K562 (cell line): ENCODE results near the gene TCF7. TPM values are rescaled to one million over a fixed set of nuclear protein-coding genes. Genes with fewer than 3 reads are reported as not detected.

Experiments used
- EGR1 ChIP-seq: fragments of 450-650 bp; conservative IDR thresholded peaks from 2 replicates; pipeline ENCODE4 v1.6.1; 2017; ENCODE audit warnings: mild to moderate bottlenecking
- HIVEP1 ChIP-seq: fragments of 250-450 bp; sonication (Bioruptor Pico); IDR thresholded peaks from 2 replicates; pipeline ENCODE4 v1.4.0; 2020; ENCODE audit warnings: mild to moderate bottlenecking
- RB1 ChIP-seq: fragments of 450-650 bp; IDR thresholded peaks from 2 replicates; pipeline ENCODE4 v1.6.1; 2017; ENCODE audit warnings: low read depth, mild to moderate bottlenecking
- TAF1 ChIP-seq: IDR thresholded peaks from 2 replicates; pipeline ENCODE4 v1.6.1; 2011; ENCODE audit warnings: mild to moderate bottlenecking, low read length, moderate library complexity; ENCODE audit not compliant: insufficient read depth, control insufficient read depth, severe bottlenecking; ENCODE audit errors: extremely low read depth
- TRIM25 ChIP-seq: fragments of 450-650 bp; IDR thresholded peaks from 2 replicates; pipeline ENCODE4 v1.7.0; 2016; ENCODE audit warnings: borderline replicate concordance
- ZBTB17 ChIP-seq: fragments of 450-650 bp; formaldehyde crosslinking; IDR thresholded peaks from 2 replicates; pipeline ENCODE4 v1.4.0; 2020; ENCODE audit warnings: mild to moderate bottlenecking
- ZBTB33 ChIP-seq: sonication (generic); formaldehyde crosslinking; IDR thresholded peaks from 2 replicates; pipeline ENCODE4 v1.8.1; 2023; ENCODE audit warnings: mild to moderate bottlenecking, missing genetic modification reagents
- ZFX ChIP-seq: sonication (generic); formaldehyde crosslinking; IDR thresholded peaks from 2 replicates; pipeline ENCODE4 v1.8.0; 2022; ENCODE audit warnings: mild to moderate bottlenecking, missing genetic modification reagents, moderate library complexity
- polyA plus RNA-seq, 8 experiments: library from polyadenylated mRNA; depleted of rRNA in 4 of 8; stranded (reverse) in 5 of 8; unstranded in 3 of 8; fragments of >200 nt; fragmentation: Nextera tagmentation in 2 of 8; fragmentation: Illumina TruSeq in 1 of 8; extraction: Ambion mirVana in 2 of 8; extraction: Trizol in 1 of 8; gene quantifications; 2 replicates each; pipeline versions ENCODE4 v1.2.1 to v1.2.3, GENCODE V29; 2011 to 2014; ENCODE audit warnings: inconsistent platforms in 1 of 8, missing spikeins in 1 of 8
- total RNA-seq, 7 experiments: library from RNA; depleted of rRNA in 6 of 7; stranded (reverse); fragments of >200 nt in 6 of 7; fragmentation: Illumina TruSeq in 2 of 7; extraction: Trizol in 2 of 7; gene quantifications; 2 replicates each; pipeline versions ENCODE4 v1.2.1 to v1.2.3, GENCODE V29; 2011 to 2021; ENCODE audit warnings: low replicate concordance in 1 of 7
- TF ChIP-seq, protein P1 (sequence below): fragments of 200-800 bp; sonication (Bioruptor generic); IDR thresholded peaks from 2 replicates; pipeline ENCODE4 v1.6.1; 2017; ENCODE audit warnings: missing genetic modification characterization, missing compliant biosample characterization
- TF ChIP-seq, protein P2 (sequence below): fragments of 450-650 bp; IDR thresholded peaks from 2 replicates; pipeline ENCODE4 v1.6.1; 2016

TCF7 gene
- total and polyA plus RNA-seq, 9 of the 15 experiments (the other 6 are each of a cell fraction or from before 2014, with no cell fraction given), result 1.6 to 14.9 (median 4.2) TPM

GRCh38 chr5:134113902-134114875 is at the start of gene TCF7 (continued):
- TF ChIP-seq ZBTB33 (CRISPR knock-in tag) (peak; percentile 58; the same call in 1 of the 2 replicates), ZFX (CRISPR knock-in tag) (0 out of 2 replicates have a peak, but pooled peaks have one; percentile 21), TAF1 (peak; percentile 15), HIVEP1 (CRISPR knock-in tag) (no peak), RB1 (peak; percentile 56; the same call in 1 of the 2 replicates), EGR1 (0 out of 2 replicates have a peak, but pooled peaks have one; percentile 23), ZBTB17 (0 out of 2 replicates have a peak, but pooled peaks have one; percentile 29), TRIM25 (no peak)
- TF ChIP-seq, protein P1, sequence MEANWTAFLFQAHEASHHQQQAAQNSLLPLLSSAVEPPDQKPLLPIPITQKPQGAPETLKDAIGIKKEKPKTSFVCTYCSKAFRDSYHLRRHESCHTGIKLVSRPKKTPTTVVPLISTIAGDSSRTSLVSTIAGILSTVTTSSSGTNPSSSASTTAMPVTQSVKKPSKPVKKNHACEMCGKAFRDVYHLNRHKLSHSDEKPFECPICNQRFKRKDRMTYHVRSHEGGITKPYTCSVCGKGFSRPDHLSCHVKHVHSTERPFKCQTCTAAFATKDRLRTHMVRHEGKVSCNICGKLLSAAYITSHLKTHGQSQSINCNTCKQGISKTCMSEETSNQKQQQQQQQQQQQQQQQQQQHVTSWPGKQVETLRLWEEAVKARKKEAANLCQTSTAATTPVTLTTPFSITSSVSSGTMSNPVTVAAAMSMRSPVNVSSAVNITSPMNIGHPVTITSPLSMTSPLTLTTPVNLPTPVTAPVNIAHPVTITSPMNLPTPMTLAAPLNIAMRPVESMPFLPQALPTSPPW (CRISPR knock-in tag), result peak; percentile 55
- TF ChIP-seq, protein P2, sequence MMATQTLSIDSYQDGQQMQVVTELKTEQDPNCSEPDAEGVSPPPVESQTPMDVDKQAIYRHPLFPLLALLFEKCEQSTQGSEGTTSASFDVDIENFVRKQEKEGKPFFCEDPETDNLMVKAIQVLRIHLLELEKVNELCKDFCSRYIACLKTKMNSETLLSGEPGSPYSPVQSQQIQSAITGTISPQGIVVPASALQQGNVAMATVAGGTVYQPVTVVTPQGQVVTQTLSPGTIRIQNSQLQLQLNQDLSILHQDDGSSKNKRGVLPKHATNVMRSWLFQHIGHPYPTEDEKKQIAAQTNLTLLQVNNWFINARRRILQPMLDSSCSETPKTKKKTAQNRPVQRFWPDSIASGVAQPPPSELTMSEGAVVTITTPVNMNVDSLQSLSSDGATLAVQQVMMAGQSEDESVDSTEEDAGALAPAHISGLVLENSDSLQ, result no peak
